Measurements from ENCODE around the gene ARSB. TPM values are rescaled to one million over a fixed set of nuclear protein-coding genes. Genes with fewer than 3 reads are reported as not detected.
"Not testable (repeated sequence)": the region's sequence is repeated elsewhere in the genome, so short reads cannot be mapped to it uniquely, and the experiment has no call there.

ARSB gene
- total RNA-seq, 6 donors from 2014 or later, result 9.8 to 24.1 (median 18.7) TPM

GRCh38 chr5:78985725-78986223 lies 664 bp upstream of the ARSB start:
- H3K4me3 ChIP-seq, result peak overlapping the region; percentile 63 to 98 (median 83)
- H3K36me3 ChIP-seq, result no peaks in the 10 kb centered on the region
- DNase-seq (peak in 1 of 2 donors; percentile 47), ATAC-seq (ENCODE audit: low FRiP score in 2 of 2) (peak; percentile 37 to 39)
- peak overlapping the region; percentile 97 to 99 (median 98) for H3K27ac ChIP-seq
- TF ChIP-seq POLR2A (IDR thresholded peaks at IDR 0.05) (peak in 1 of 4 donors; percentile 16), EP300 (IDR thresholded peaks at IDR 0.05) (no peak), POLR2AphosphoS5 (IDR thresholded peaks at IDR 0.05) (peak; percentile 29 to 43)
- TF ChIP-seq, protein P1, sequence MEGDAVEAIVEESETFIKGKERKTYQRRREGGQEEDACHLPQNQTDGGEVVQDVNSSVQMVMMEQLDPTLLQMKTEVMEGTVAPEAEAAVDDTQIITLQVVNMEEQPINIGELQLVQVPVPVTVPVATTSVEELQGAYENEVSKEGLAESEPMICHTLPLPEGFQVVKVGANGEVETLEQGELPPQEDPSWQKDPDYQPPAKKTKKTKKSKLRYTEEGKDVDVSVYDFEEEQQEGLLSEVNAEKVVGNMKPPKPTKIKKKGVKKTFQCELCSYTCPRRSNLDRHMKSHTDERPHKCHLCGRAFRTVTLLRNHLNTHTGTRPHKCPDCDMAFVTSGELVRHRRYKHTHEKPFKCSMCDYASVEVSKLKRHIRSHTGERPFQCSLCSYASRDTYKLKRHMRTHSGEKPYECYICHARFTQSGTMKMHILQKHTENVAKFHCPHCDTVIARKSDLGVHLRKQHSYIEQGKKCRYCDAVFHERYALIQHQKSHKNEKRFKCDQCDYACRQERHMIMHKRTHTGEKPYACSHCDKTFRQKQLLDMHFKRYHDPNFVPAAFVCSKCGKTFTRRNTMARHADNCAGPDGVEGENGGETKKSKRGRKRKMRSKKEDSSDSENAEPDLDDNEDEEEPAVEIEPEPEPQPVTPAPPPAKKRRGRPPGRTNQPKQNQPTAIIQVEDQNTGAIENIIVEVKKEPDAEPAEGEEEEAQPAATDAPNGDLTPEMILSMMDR (IDR thresholded peaks at IDR 0.05), result no peak
- H3K9me3 ChIP-seq, result no peaks in the 10 kb centered on the region
- H3K27me3 ChIP-seq, result no peaks in the 10 kb centered on the region
- peaks cover 15 to 26% (median 22%) of the 10 kb centered on the region in 4 donors for H3K4me1 ChIP-seq
- WGBS, 2 donors, result 0 to 2% methylated on average over 7 to 11 of the region's 11 CpGs

DNA sequence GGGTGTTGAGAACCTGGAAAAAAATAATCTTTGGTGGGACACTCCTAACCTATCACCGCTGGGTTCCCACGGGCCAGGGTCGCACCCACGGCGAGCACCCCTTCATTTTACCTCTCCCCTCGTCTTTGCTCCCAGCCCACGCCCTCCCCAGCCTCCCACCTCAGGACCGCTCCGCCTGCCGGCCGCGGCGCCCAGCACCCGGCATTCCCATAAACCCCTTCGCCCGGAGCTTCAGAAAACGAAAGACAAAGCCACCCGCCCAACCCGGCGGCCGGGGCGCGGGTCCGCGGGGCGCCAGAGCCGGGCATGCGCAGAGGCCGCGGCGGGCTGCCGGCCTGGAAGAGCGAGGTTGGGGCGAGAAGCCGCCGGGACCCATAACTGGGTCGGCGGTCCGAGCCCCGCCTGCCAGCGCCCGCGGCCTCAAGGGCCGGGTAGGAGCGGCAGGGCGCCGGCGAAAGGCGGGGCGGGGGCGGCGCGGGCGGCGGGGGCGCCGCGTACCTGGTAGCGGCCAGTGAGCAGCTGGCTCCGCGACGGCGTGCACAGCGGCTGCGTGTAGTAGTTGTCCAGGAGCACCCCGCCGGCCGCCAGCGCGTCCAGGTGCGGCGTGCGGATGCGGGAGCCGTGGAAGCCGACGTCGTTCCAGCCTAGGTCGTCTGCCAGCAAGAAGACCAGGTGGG lies 533 bp downstream of the ARSB start:
- Histone ChIP-seq H3K9me3 (no peaks in the 10 kb centered on the region), H3K4me1 (peaks cover 15 to 26% (median 23%) of the 10 kb centered on the region in 4 donors), H3K36me3 (no peaks in the 10 kb centered on the region), H3K27me3 (no peaks in the 10 kb centered on the region), H3K27ac (peak overlapping the region; percentile 97 to 99 (median 98)), H3K4me3 (peak overlapping the region; percentile 63 to 98 (median 83))
- TF ChIP-seq POLR2A (IDR thresholded peaks at IDR 0.05) (peak in 2 of 4 donors; percentile 9 to 73), EP300 (IDR thresholded peaks at IDR 0.05) (no peak), POLR2AphosphoS5 (IDR thresholded peaks at IDR 0.05) (peak in 1 of 2 donors; percentile 58)
- TF ChIP-seq, protein P1 (IDR thresholded peaks at IDR 0.05), result peak; percentile 34 to 66 (median 53)
- peak; percentile 90 to 93 for ATAC-seq (ENCODE audit: low FRiP score in 2 of 2)
- peak; percentile 90 to 97 for DNase-seq
- 0% methylated on average over 6 to 23 of the region's 79 CpGs for WGBS, 2 donors

GRCh38 chr5:78983601-78984438 lies 1.3 kb downstream of the ARSB start:
- no peak for DNase-seq
- ATAC-seq (ENCODE audit: low FRiP score in 2 of 2), result no peak
- 20 to 25% methylated on average over 17 of the region's 17 CpGs for WGBS, 2 donors

DNA sequence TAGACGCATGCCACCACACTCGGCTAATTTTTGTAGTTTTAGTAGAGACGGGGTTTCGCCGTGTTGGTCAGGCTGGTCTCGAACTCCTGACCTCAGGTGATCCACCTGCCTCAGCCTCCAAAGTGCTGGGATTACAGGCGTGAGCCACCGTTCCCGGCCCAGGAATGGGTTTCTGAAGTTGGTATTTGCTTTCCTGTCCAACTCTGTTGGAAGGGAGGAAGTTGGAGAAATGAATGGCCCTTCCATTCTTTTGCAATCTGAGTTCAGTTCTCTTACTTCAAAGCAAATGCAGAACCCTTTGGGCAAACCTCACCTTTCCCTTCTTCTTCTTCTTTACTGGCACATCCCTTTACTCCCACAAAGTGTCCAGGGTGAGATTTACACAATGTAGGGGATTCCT lies 1.9 kb downstream of the ARSB start:
- H3K4me3 ChIP-seq; H3K9me3 ChIP-seq; DNase-seq; ATAC-seq (ENCODE audit: low FRiP score in 2 of 2); H3K27me3 ChIP-seq; H3K36me3 ChIP-seq: not testable (repeated sequence)
- 89 to 90% methylated on average over 9 of the region's 9 CpGs for WGBS, 2 donors
- Histone ChIP-seq H3K27ac (peak overlapping the region in 1 of 4 donors; percentile 98), H3K4me1 (peaks cover 15 to 26% (median 23%) of the 10 kb centered on the region in 4 donors)

More at GRCh38 chr5:78983601-78984438, 1.3 kb downstream of the ARSB start:
- H3K36me3 ChIP-seq, result no peaks in the 10 kb centered on the region
- no peak for TF ChIP-seq EP300 (IDR thresholded peaks at IDR 0.05)
- TF ChIP-seq POLR2A (IDR thresholded peaks at IDR 0.05), result no peak
- TF ChIP-seq, protein P1 (IDR thresholded peaks at IDR 0.05), result no peak
- no peak for TF ChIP-seq POLR2AphosphoS5 (IDR thresholded peaks at IDR 0.05)
- peaks cover 15 to 26% (median 23%) of the 10 kb centered on the region in 4 donors for H3K4me1 ChIP-seq
- no peaks in the 10 kb centered on the region for H3K9me3 ChIP-seq
- no peaks in the 10 kb centered on the region for H3K27me3 ChIP-seq
- H3K4me3 ChIP-seq, result peak overlapping the region; percentile 63 to 98 (median 83)
- peak overlapping the region; percentile 97 to 99 (median 98) for H3K27ac ChIP-seq

DNA sequence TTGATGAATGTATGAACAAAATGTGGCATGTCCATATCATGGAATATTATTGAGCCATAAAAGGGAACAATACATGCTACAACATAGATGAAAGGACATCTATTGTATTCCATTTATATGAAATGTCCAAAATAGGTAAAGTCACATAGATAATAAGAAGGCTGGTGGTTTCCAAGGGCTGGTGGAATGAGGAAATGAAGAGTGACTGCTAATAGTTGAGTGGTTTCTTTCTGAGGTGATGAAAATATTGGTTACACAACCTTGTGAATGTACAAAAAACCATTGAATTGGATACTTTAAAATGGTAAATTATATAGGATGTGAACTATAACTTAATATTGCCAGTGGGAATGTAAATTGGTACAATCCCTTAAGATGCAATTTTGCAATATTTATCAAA lies 5.2 kb downstream of the ARSB start:
- peaks cover 7 to 21% (median 15%) of the 10 kb centered on the region in 4 donors for H3K4me1 ChIP-seq
- no peak overlapping the region for H3K27ac ChIP-seq
- no peak overlapping the region for H3K4me3 ChIP-seq
- no peaks in the 10 kb centered on the region for H3K27me3 ChIP-seq
- no peaks in the 10 kb centered on the region for H3K9me3 ChIP-seq
- ATAC-seq (ENCODE audit: low FRiP score in 2 of 2) (no peak), DNase-seq (no peak)
- H3K36me3 ChIP-seq, result no peaks in the 10 kb centered on the region
- TF ChIP-seq POLR2A (IDR thresholded peaks at IDR 0.05), result no peak
- TF ChIP-seq POLR2AphosphoS5 (IDR thresholded peaks at IDR 0.05), result no peak
- no peak for TF ChIP-seq EP300 (IDR thresholded peaks at IDR 0.05)
- TF ChIP-seq, protein P1 (IDR thresholded peaks at IDR 0.05), result no peak

Data from upper lobe of left lung (tissue), 6 donors.